K562 (cell line): ENCODE data around the gene PSMB2. TPM values are rescaled to one million over a fixed set of nuclear protein-coding genes. Genes with fewer than 3 reads are reported as not detected.

ENCODE experiments used
- ATAC-seq: fragments of 200-7000 bp; cut with Tn5 transposase; 3 replicates; pipeline ENCODE4 v1.9.1; 2020; ENCODE audit warnings: moderate library complexity
- BruUV-seq: library from RNA; stranded (reverse); fragments of 400-500 nt; replicated peaks from 2 replicates; lab custom pipeline; 2021; lab: Mats Ljungman, UMichigan
- CTCF ChIA-PET: fragments of 300-600 bp; formaldehyde crosslinking; extraction: SDS; loops from one replicate; lab custom pipeline; 2021; ENCODE audit warnings: low intra/inter-chr PET ratio; lab: Yijun Ruan, JAX
- POLR2A ChIA-PET: fragments of 300-600, 350-650 bp; sonication (Branson Sonifier 250); formaldehyde crosslinking; extraction: SDS; loops from one replicate; lab custom pipeline; 2021; ENCODE audit warnings: antibody characterized with exemption, inconsistent platforms; lab: Yijun Ruan, JAX
- DNase-seq, 4 experiments: peaks; one replicate each; pipeline versions ENCODE4 v3.0.0 to v3.0.0-alpha.2; 2011 to 2018; ENCODE audit warnings: low spot score in 3 of 4, mixed read lengths in 3 of 4; ENCODE audit errors: extremely low read depth in 1 of 4
- FAIRE-seq: peaks from 2 replicates; lab custom pipeline; 2011; peaks lifted over from hg19 to GRCh38; lab: Jason Lieb, UNC
- H2AFZ ChIP-seq: 2 replicates; pipeline ENCODE4 v1.6.0; 2011; ENCODE audit warnings: low read depth, low read length, control low read depth, inconsistent platforms
- H3K27ac ChIP-seq: fragments of 200-600 bp; 3 replicates; pipeline ENCODE4 v1.8.0; 2011; ENCODE audit warnings: low read depth, mild to moderate bottlenecking, control low read depth, inconsistent platforms, low read length, moderate library complexity, mixed read lengths; ENCODE audit errors: extremely low read depth
- H3K27me3 ChIP-seq, 2 experiments: fragments of 300-600 bp in 1 of 2; 2 replicates in 1 of 2; 3 replicates in 1 of 2; pipeline versions ENCODE4 v1.6.0 to v1.8.0; 2011; ENCODE audit warnings: inconsistent platforms in 2 of 2, low read length in 2 of 2, mild to moderate bottlenecking in 1 of 2, mixed read lengths in 1 of 2, moderate library complexity in 1 of 2; ENCODE audit not compliant: control insufficient read depth in 2 of 2, insufficient read depth in 2 of 2
- H3K36me3 ChIP-seq: fragments of 300-600 bp; 3 replicates; pipeline ENCODE4 v1.8.0; 2011; ENCODE audit warnings: mild to moderate bottlenecking, low read length, inconsistent platforms; ENCODE audit not compliant: control insufficient read depth, insufficient read depth
- H3K4me1 ChIP-seq, 2 experiments: fragments of 200-600 bp in 1 of 2; replicated peaks in 1 of 2; 2 replicates in 1 of 2; 3 replicates in 1 of 2; pipeline versions ENCODE4 v1.5.1 to v1.8.0; 2011; ENCODE audit warnings: inconsistent platforms in 2 of 2, low read length in 2 of 2, mild to moderate bottlenecking in 1 of 2, mixed read lengths in 1 of 2, moderate library complexity in 1 of 2; ENCODE audit not compliant: control insufficient read depth in 2 of 2, insufficient read depth in 2 of 2
- H3K4me2 ChIP-seq: 2 replicates; pipeline ENCODE4 v1.6.1; 2011; ENCODE audit warnings: low read length, control low read depth, inconsistent platforms, mixed read lengths; ENCODE audit not compliant: insufficient read depth
- H3K4me3 ChIP-seq: fragments of 200-600 bp; sonication (generic), shearing (Covaris generic); 2 replicates; pipeline ENCODE4 v1.5.1; 2016; ENCODE audit warnings: control low read depth, inconsistent platforms
- H3K79me2 ChIP-seq: fragments of 200-600 bp; 3 replicates; pipeline ENCODE4 v1.8.0; 2011; ENCODE audit warnings: low read length, inconsistent platforms; ENCODE audit not compliant: control insufficient read depth, insufficient read depth
- H3K9ac ChIP-seq, 2 experiments: 2 replicates each; pipeline versions ENCODE4 v1.6.0 to v1.6.1; 2011; ENCODE audit warnings: low read depth in 2 of 2, low read length in 2 of 2, control low read depth in 1 of 2, inconsistent platforms in 1 of 2, mild to moderate bottlenecking in 1 of 2, mixed read lengths in 1 of 2; ENCODE audit not compliant: insufficient read depth in 1 of 2
- H3K9me1 ChIP-seq: one replicate; pipeline ENCODE4 v1.6.0; 2011; ENCODE audit warnings: inconsistent platforms, mild to moderate bottlenecking, low read length, moderate library complexity; ENCODE audit not compliant: control insufficient read depth, insufficient read depth
- H3K9me3 ChIP-seq: replicated peaks from 2 replicates; pipeline ENCODE4 v1.5.1; 2011; ENCODE audit warnings: low read depth, low read length, inconsistent platforms; ENCODE audit not compliant: control insufficient read depth, insufficient read depth
- H4K20me1 ChIP-seq: replicated peaks from 2 replicates; pipeline ENCODE4 v1.6.1; 2011; ENCODE audit warnings: low read length, inconsistent platforms, mixed read lengths; ENCODE audit not compliant: control insufficient read depth, insufficient read depth
- CCNT2 ChIP-seq: IDR thresholded peaks from 2 replicates; pipeline ENCODE4 v1.6.1; 2011; ENCODE audit warnings: borderline replicate concordance, low read depth, mild to moderate bottlenecking, moderate library complexity, mixed read lengths, low read length; ENCODE audit not compliant: insufficient read length; ENCODE audit errors: extremely low read depth
- HNRNPUL1 ChIP-seq: fragments of 200-400 bp; formaldehyde crosslinking; IDR thresholded peaks from 2 replicates; pipeline ENCODE4 v1.6.1; 2017; ENCODE audit warnings: low read length
- KLF16 ChIP-seq: IDR thresholded peaks from 2 replicates; pipeline ENCODE4 v1.6.1; 2016; ENCODE audit warnings: antibody characterized with exemption
- MAFK ChIP-seq: IDR thresholded peaks from 2 replicates; pipeline ENCODE4 v1.6.1; 2011; ENCODE audit warnings: low read length, improper control_type of control experiment
- MYBL2 ChIP-seq, 2 experiments: fragments of 450-650 bp in 1 of 2; sonication (generic) in 1 of 2; formaldehyde crosslinking in 1 of 2; IDR thresholded peaks; 2 replicates each; pipeline versions ENCODE4 v1.6.1 to v1.8.1; 2017 to 2022; ENCODE audit warnings: borderline replicate concordance in 1 of 2, inconsistent platforms in 1 of 2, low read depth in 1 of 2, mild to moderate bottlenecking in 1 of 2, missing genetic modification reagents in 1 of 2, moderate library complexity in 1 of 2
- NEUROD1 ChIP-seq: fragments of 150-350 bp; IDR thresholded peaks from 2 replicates; pipeline ENCODE4 v1.6.1; 2014; ENCODE audit warnings: borderline replicate concordance, low read length, low read depth; ENCODE audit not compliant: partially characterized antibody
- TAF9B ChIP-seq: fragments of 450-650 bp; IDR thresholded peaks from 2 replicates; pipeline ENCODE4 v1.6.1; 2018; ENCODE audit warnings: mild to moderate bottlenecking; ENCODE audit not compliant: partially characterized antibody
- TGIF2 ChIP-seq: sonication (generic); formaldehyde crosslinking; IDR thresholded peaks from 2 replicates; pipeline ENCODE4 v1.8.1; 2022; ENCODE audit warnings: mild to moderate bottlenecking, missing genetic modification reagents, moderate library complexity
- ZNF274 ChIP-seq: IDR thresholded peaks from 2 replicates; pipeline ENCODE4 v1.6.1; 2011; ENCODE audit warnings: low read depth, mild to moderate bottlenecking, low read length, moderate library complexity, borderline replicate concordance
- WGBS: fragments of 100-300 bp; shearing (Covaris generic); methylation state at CpG from one replicate; pipeline ENCODE4 v1.1.6; 2016; ENCODE audit warnings: low coverage, mixed read lengths; ENCODE audit not compliant: insufficient coverage; ENCODE audit errors: missing lambda C conversion rate; 5-methylcytosine and 5-hydroxymethylcytosine counted together
- in situ Hi-C: fragments of 300-500 bp; cut with MboI; formaldehyde crosslinking; loops from 4 replicates; pipeline ENCODE4 v1.15.0; 2018; ENCODE audit warnings: inconsistent platforms, mixed read lengths
- intact Hi-C: fragments of 100-400 bp; cut with micrococcal nuclease; formaldehyde crosslinking; loops from 2 replicates; pipeline ENCODE4 v1.14.2; 2022
- polyA plus RNA-seq, 8 experiments: library from polyadenylated mRNA; depleted of rRNA in 4 of 8; stranded (reverse) in 5 of 8; unstranded in 3 of 8; fragments of >200 nt; fragmentation: Nextera tagmentation in 2 of 8; fragmentation: Illumina TruSeq in 1 of 8; extraction: Ambion mirVana in 2 of 8; extraction: Trizol in 1 of 8; gene quantifications; 2 replicates each; pipeline versions ENCODE4 v1.2.1 to v1.2.3, GENCODE V29; 2011 to 2014; ENCODE audit warnings: inconsistent platforms in 1 of 8, missing spikeins in 1 of 8
- total RNA-seq, 7 experiments: library from RNA; depleted of rRNA in 6 of 7; stranded (reverse); fragments of >200 nt in 6 of 7; fragmentation: Illumina TruSeq in 2 of 7; extraction: Trizol in 2 of 7; gene quantifications; 2 replicates each; pipeline versions ENCODE4 v1.2.1 to v1.2.3, GENCODE V29; 2011 to 2021; ENCODE audit warnings: low replicate concordance in 1 of 7
- TF ChIP-seq, protein P1 (sequence below): IDR thresholded peaks from 3 replicates; pipeline ENCODE4 v1.6.1; 2011; ENCODE audit warnings: borderline replicate concordance, mild to moderate bottlenecking; ENCODE audit not compliant: insufficient read length, insufficient read depth
- TF ChIP-seq, protein P2 (sequence below): sonication (generic); formaldehyde crosslinking; IDR thresholded peaks from 2 replicates; pipeline ENCODE4 v1.8.1; 2023; ENCODE audit warnings: mild to moderate bottlenecking, missing genetic modification reagents

PSMB2 gene
- total and polyA plus RNA-seq, 9 of the 15 experiments (the other 6 are each of a cell fraction or from before 2014, with no cell fraction given), result 71.7 to 543 (median 165) TPM

DNA sequence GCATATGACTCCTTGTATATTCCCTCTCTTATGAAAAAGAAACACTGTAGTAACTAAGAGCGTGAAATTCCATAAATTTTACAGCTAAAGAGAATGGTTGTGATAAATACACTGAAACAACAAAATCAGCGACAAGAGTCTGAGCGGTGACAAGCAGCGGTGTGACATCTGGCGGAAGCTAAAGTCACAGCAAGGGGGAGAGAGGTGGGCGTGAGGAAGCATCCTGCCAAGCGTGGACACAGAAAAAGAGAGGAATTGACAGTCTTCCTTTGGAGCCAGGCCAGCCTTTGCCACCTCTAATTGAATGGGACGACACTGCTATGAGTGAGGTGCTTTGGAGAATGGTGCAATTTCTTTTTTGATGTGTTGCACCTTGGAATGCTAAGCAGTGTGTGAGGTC, 25.9 kb downstream of the PSMB2 start:
- intact Hi-C loops, result no loop called here
- POLR2A ChIA-PET, result interaction anchor here (0.9 kb wide), 1 partner anchor 422 kb away, joined by 3 read pairs; the partner anchor contains the start of gene SFPQ
- no peaks in the 10 kb centered on the region for H3K9me3 ChIP-seq
- H3K9ac ChIP-seq, result no peak overlapping the region
- no peak overlapping the region for H2AFZ ChIP-seq
- peaks cover 94% of the 10 kb centered on the region for H3K79me2 ChIP-seq
- 0 out of 2 replicates have a peak, but pooled peaks cover 4% of the 10 kb centered on the region for H4K20me1 ChIP-seq
- BruUV-seq, result no TSS peak
- peaks cover 0 to 5% of the 10 kb centered on the region in 2 experiments; a peak in 2 of 5 replicates for H3K4me1 ChIP-seq
- no peak overlapping the region for H3K4me2 ChIP-seq
- peaks cover 94% of the 10 kb centered on the region for H3K36me3 ChIP-seq
- DNase-seq (no peak), FAIRE-seq (no peak), ATAC-seq (no peak)
- no peak for TF ChIP-seq TGIF2 (CRISPR knock-in tag)
- no peak for TF ChIP-seq KLF16
- no peak for TF ChIP-seq MYBL2 (IDR thresholded peaks at IDR 0.05; ENCODE audit: low read depth)
- TF ChIP-seq MYBL2 (CRISPR knock-in tag; IDR thresholded peaks at IDR 0.05; ENCODE audit: borderline replicate concordance), result no peak
- TF ChIP-seq NEUROD1, result no peak
- TF ChIP-seq, protein P1, sequence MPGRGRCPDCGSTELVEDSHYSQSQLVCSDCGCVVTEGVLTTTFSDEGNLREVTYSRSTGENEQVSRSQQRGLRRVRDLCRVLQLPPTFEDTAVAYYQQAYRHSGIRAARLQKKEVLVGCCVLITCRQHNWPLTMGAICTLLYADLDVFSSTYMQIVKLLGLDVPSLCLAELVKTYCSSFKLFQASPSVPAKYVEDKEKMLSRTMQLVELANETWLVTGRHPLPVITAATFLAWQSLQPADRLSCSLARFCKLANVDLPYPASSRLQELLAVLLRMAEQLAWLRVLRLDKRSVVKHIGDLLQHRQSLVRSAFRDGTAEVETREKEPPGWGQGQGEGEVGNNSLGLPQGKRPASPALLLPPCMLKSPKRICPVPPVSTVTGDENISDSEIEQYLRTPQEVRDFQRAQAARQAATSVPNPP, result no peak
- TF ChIP-seq HNRNPUL1, result no peak
- TF ChIP-seq, protein P2, sequence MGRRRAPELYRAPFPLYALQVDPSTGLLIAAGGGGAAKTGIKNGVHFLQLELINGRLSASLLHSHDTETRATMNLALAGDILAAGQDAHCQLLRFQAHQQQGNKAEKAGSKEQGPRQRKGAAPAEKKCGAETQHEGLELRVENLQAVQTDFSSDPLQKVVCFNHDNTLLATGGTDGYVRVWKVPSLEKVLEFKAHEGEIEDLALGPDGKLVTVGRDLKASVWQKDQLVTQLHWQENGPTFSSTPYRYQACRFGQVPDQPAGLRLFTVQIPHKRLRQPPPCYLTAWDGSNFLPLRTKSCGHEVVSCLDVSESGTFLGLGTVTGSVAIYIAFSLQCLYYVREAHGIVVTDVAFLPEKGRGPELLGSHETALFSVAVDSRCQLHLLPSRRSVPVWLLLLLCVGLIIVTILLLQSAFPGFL (CRISPR knock-in tag), result no peak
- no peak for TF ChIP-seq MAFK
- TF ChIP-seq TAF9B, result no peak
- no peak for TF ChIP-seq ZNF274
- no peak for TF ChIP-seq CCNT2
- 94% methylated on average over 8 of the region's 8 CpGs for WGBS
- H3K4me3 ChIP-seq, result no peak overlapping the region
- in situ Hi-C loops, result no loop called here
- H3K27me3 ChIP-seq, result no peaks in the 10 kb centered on the region
- H3K9me1 ChIP-seq, result no peaks in the 10 kb centered on the region
- CTCF ChIA-PET, result no interaction called here
- no peak overlapping the region for H3K27ac ChIP-seq
